OCI-LY3 (cell line): ENCODE measurements around the gene CIAO3.

ENCODE experiments used
- H2AFZ ChIP-seq: fragments of 200-600, 300-600 bp; shearing (Covaris generic); 2 replicates; pipeline ENCODE4 v1.6.0; 2014; ENCODE audit warnings: antibody characterized with exemption, low read depth, low read length
- H3K27ac ChIP-seq: fragments of 200-600, 300-600 bp; sonication (generic); 2 replicates; pipeline ENCODE4 v1.5.1; 2014; ENCODE audit warnings: mild to moderate bottlenecking, low read length, moderate library complexity, mixed read lengths
- H3K27me3 ChIP-seq: fragments of 200-600, 300-600 bp; sonication (generic); 2 replicates; pipeline ENCODE4 v1.6.1; 2014; ENCODE audit warnings: low read depth, low read length, mixed read lengths
- H3K36me3 ChIP-seq: fragments of 200-600, 300-600 bp; sonication (generic); replicated peaks from 2 replicates; pipeline ENCODE3; 2014; ENCODE audit warnings: low read depth, low read length, mixed read lengths
- H3K4me1 ChIP-seq: fragments of 300-600, 200-600 bp; sonication (generic); 2 replicates; pipeline ENCODE4 v1.6.1; 2014; ENCODE audit warnings: low read length, mixed read lengths
- H3K4me2 ChIP-seq: fragments of 200-600, 300-600 bp; sonication (generic); 2 replicates; pipeline ENCODE4 v1.6.1; 2014; ENCODE audit warnings: low read length, mixed read lengths
- H3K4me3 ChIP-seq: fragments of 300-600, 200-600 bp; sonication (generic); 2 replicates; pipeline ENCODE4 v1.5.1; 2014; ENCODE audit warnings: antibody characterized with exemption, mild to moderate bottlenecking, low read length, moderate library complexity
- H3K79me2 ChIP-seq: fragments of 300-600, 200-600 bp; shearing (Covaris generic); 2 replicates; pipeline ENCODE4 v1.6.1; 2014; ENCODE audit warnings: mild to moderate bottlenecking, low read length, mixed read lengths
- H3K9ac ChIP-seq: fragments of 300-600, 200-600 bp; shearing (Covaris generic); 2 replicates; pipeline ENCODE4 v1.6.0; 2014; ENCODE audit warnings: mild to moderate bottlenecking, low read length, moderate library complexity
- H3K9me3 ChIP-seq: fragments of 200-600, 300-600 bp; shearing (Covaris generic); 2 replicates; pipeline ENCODE4 v1.6.1; 2014; ENCODE audit warnings: low read length, mixed read lengths; ENCODE audit not compliant: insufficient read depth
- H4K20me1 ChIP-seq: fragments of 200-600, 300-600 bp; sonication (generic); 2 replicates; pipeline ENCODE4 v1.6.1; 2016; ENCODE audit warnings: low read length, mixed read lengths; ENCODE audit not compliant: insufficient read depth
- EZH2phosphoT487 ChIP-seq: fragments of 200-600 bp; shearing (Covaris generic); IDR thresholded peaks from 2 replicates; pipeline ENCODE4 v1.6.1; 2018; ENCODE audit warnings: antibody characterized with exemption, mixed run types, low read depth
- TF ChIP-seq, protein P1 (sequence below): fragments of 200-600, 300-600 bp; sonication (generic); IDR thresholded peaks from 2 replicates; pipeline ENCODE4 v1.5.1; 2014; ENCODE audit warnings: antibody characterized with exemption, low read length, low read depth

The CIAO3 gene

GRCh38 chr16:708019-708418 is 32.8 kb downstream of the CIAO3 start:
- H3K36me3 ChIP-seq: no peaks in the 10 kb centered on the region
- TF ChIP-seq, protein P1, sequence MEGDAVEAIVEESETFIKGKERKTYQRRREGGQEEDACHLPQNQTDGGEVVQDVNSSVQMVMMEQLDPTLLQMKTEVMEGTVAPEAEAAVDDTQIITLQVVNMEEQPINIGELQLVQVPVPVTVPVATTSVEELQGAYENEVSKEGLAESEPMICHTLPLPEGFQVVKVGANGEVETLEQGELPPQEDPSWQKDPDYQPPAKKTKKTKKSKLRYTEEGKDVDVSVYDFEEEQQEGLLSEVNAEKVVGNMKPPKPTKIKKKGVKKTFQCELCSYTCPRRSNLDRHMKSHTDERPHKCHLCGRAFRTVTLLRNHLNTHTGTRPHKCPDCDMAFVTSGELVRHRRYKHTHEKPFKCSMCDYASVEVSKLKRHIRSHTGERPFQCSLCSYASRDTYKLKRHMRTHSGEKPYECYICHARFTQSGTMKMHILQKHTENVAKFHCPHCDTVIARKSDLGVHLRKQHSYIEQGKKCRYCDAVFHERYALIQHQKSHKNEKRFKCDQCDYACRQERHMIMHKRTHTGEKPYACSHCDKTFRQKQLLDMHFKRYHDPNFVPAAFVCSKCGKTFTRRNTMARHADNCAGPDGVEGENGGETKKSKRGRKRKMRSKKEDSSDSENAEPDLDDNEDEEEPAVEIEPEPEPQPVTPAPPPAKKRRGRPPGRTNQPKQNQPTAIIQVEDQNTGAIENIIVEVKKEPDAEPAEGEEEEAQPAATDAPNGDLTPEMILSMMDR: no peak
- TF ChIP-seq EZH2phosphoT487: no peak
- no peaks in the 10 kb centered on the region for H3K9me3 ChIP-seq
- no peak overlapping the region for H3K4me3 ChIP-seq
- no peak overlapping the region for H3K27ac ChIP-seq
- H4K20me1 ChIP-seq: no peaks in the 10 kb centered on the region
- peaks cover 18% of the 10 kb centered on the region for H3K27me3 ChIP-seq
- H3K79me2 ChIP-seq: no peaks in the 10 kb centered on the region
- H2AFZ ChIP-seq: no peak overlapping the region
- no peak overlapping the region for H3K4me2 ChIP-seq
- no peak overlapping the region for H3K9ac ChIP-seq
- no peaks in the 10 kb centered on the region; the same call in 1 of the 2 replicates for H3K4me1 ChIP-seq

DNA sequence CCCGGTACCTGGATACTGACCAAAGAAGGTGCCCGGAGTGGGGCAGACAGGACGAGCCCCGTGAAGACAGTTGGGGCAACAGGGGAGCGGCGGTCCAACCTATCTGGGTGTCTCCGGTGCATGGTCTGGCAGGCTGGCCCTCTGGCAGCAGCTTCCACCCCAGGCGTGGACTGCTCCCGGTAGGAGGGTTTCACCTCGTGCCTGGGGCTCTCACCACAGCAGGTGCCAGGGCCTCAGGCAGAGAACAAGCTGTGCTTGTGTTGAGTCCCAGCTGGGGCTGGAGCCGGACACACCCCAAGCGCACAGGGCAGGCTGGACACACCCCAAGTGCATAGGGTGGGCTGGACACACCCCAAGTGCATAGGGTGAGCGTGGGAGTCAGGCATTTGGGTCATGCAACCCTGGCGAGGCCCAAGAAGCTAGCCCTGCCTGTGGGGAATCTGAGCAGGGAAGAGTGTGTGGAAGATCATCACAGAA is 33.7 kb downstream of the CIAO3 start:
- Histone ChIP-seq H3K4me3 (no peak overlapping the region), H3K79me2 (no peaks in the 10 kb centered on the region), H3K27me3 (peaks cover 18% of the 10 kb centered on the region), H3K9ac (no peak overlapping the region), H3K36me3 (no peaks in the 10 kb centered on the region), H4K20me1 (no peaks in the 10 kb centered on the region), H3K9me3 (no peaks in the 10 kb centered on the region), H3K27ac (no peak overlapping the region), H3K4me1 (no peaks in the 10 kb centered on the region; the same call in 1 of the 2 replicates), H3K4me2 (no peak overlapping the region), H2AFZ (no peak overlapping the region)
- TF ChIP-seq EZH2phosphoT487: no peak
- TF ChIP-seq, protein P1: no peak

DNA sequence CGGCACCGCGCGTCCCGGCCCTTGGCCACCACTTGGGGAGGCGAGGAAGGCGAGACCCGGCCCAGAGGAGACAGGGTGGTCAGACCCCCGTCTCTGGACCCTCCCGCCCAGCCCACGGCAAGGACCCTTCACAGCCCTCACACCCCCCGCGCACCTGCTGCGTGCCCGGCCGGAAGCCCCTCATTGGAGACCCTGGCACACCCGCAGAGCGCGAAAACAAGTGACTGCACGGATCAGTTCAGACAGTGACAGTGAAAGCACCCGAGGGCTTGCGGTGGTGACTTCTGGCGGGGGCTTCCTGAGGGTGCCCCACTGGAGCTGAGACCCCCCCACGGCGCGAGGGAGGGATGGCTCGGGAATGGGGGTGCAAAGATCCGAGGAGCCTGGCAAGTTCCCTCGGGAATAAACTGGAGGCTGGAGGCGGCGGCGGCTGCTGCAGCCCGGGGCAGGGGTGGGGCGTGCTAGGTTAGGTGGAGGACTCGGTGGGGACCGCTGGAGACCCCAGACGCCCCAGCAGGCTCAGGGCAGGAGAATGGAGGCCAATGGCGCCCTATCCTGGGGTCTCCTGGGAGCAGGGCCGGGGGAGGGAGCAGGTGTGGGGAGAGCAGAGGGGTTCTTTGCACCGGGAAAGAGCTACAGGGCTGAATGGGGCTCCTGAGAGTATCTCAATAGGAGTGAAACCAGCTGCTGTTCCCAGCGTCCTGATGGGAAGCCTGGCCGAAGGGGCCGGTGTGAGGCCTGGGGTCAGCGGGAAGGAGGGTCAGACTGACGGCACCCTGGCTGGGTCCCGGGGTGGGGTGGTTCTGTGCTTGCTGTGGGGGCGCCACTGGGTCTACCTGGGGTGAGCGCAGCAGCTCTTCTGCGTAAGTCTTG is 34.4 kb downstream of the CIAO3 start:
- H3K9ac ChIP-seq: no peak overlapping the region
- no peak overlapping the region for H3K27ac ChIP-seq
- H3K27me3 ChIP-seq: peaks cover 18% of the 10 kb centered on the region
- H3K4me1 ChIP-seq: no peaks in the 10 kb centered on the region; the same call in 1 of the 2 replicates
- TF ChIP-seq EZH2phosphoT487: no peak
- TF ChIP-seq, protein P1: no peak
- no peak overlapping the region for H2AFZ ChIP-seq
- no peaks in the 10 kb centered on the region for H3K79me2 ChIP-seq
- H3K36me3 ChIP-seq: no peaks in the 10 kb centered on the region
- H3K9me3 ChIP-seq: no peaks in the 10 kb centered on the region
- no peak overlapping the region for H3K4me2 ChIP-seq
- H3K4me3 ChIP-seq: no peak overlapping the region
- no peaks in the 10 kb centered on the region for H4K20me1 ChIP-seq

DNA sequence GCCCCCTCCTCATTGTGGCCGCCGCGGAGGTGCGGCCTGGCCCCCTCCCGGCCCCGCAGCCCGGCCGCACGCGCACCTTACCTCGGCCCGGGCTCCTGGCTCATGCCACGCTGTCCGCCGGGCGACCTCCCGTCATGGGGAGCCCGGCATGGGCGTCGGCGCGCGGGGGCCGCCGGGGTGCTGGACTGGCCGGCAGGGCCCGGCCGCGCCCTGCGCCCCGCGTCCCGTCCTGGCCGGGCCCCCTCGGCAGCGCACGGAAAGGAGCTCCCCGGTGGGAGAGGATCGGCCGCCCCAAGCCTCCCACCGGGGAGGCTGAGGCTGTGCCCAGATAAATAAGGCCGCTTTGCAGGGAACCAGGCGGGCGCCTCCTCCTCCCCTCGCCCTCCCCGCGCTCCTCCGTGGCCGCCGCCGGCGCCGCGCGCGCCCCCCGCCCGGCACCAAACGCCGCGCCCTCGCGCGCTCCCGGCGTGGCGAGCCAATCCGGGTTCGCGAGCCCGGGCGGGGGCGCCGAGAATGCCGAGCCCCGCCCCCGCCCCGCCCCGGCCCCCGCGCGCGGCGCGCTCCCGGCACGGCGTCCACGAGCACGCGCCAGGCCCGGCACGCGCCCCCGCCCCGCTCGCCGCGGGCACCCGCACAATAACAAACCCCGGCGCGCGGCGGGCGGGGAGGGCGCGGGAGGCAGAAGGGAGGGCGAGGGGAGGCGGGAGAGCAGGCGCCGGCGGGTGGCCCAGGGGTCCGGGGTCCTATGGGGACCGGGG is 35.2 kb downstream of the CIAO3 start, which contains the start of gene FBXL16:
FBXL16 (minus strand) TSS at position 371 of the 758 bp plus-strand sequence. CDS start 8,396 bp downstream, outside the sequence.
- no peaks in the 10 kb centered on the region for H3K9me3 ChIP-seq
- no peaks in the 10 kb centered on the region for H3K4me1 ChIP-seq
- no peak within 1 kb of the TSS for H3K27ac ChIP-seq
- H3K4me3 ChIP-seq: no peak within 1 kb of the TSS
- H3K36me3 ChIP-seq: no peaks in the 10 kb centered on the region
- no peak within 1 kb of the TSS for H2AFZ ChIP-seq
- no peak within 1 kb of the TSS for H3K4me2 ChIP-seq
- H3K9ac ChIP-seq: no peak within 1 kb of the TSS
- peaks cover 13% of the 10 kb centered on the region for H3K27me3 ChIP-seq
- no peaks in the 10 kb centered on the region for H3K79me2 ChIP-seq
- TF ChIP-seq, protein P1: no peak
- TF ChIP-seq EZH2phosphoT487: no peak
- H4K20me1 ChIP-seq: no peaks in the 10 kb centered on the region
